IMR-90 (cell line): ENCODE measurements around the gene CMBL.

ENCODE experiments used
- BHLHE40 ChIP-seq: fragments of 150-350 bp; IDR thresholded peaks from 2 replicates; pipeline ENCODE4 v1.6.1; 2016; ENCODE audit warnings: mild to moderate bottlenecking, low read depth, low read length
- CEBPB ChIP-seq: IDR thresholded peaks from 2 replicates; pipeline ENCODE4 v1.6.1; 2012; ENCODE audit warnings: low read depth, low read length, improper control_type of control experiment
- CHD1 ChIP-seq: IDR thresholded peaks from 2 replicates; pipeline ENCODE4 v1.6.1; 2012; ENCODE audit warnings: low read depth, low read length, improper control_type of control experiment
- CTCF ChIP-seq: conservative IDR thresholded peaks from 2 replicates; pipeline ENCODE4 v1.5.1; 2012; ENCODE audit warnings: mild to moderate bottlenecking, low read depth, low read length, improper control_type of control experiment
- ELK1 ChIP-seq: fragments of 150-350 bp; IDR thresholded peaks from 2 replicates; pipeline ENCODE4 v1.6.1; 2016; ENCODE audit warnings: low read depth, mild to moderate bottlenecking, low read length, moderate library complexity, borderline replicate concordance
- MAZ ChIP-seq: IDR thresholded peaks from 2 replicates; pipeline ENCODE4 v1.6.1; 2012; ENCODE audit warnings: low read depth, mild to moderate bottlenecking, low read length, improper control_type of control experiment, moderate library complexity, borderline replicate concordance
- MXI1 ChIP-seq: IDR thresholded peaks from 2 replicates; pipeline ENCODE4 v1.6.1; 2012; ENCODE audit warnings: low read depth, mild to moderate bottlenecking, low read length, moderate library complexity, borderline replicate concordance
- NFE2L2 ChIP-seq: fragments of 150-350 bp; IDR thresholded peaks from 2 replicates; pipeline ENCODE4 v1.6.1; 2016; ENCODE audit warnings: low read depth, mild to moderate bottlenecking, low read length
- POLR2A ChIP-seq: IDR thresholded peaks from 2 replicates; pipeline ENCODE4 v1.6.1; 2012; ENCODE audit warnings: mild to moderate bottlenecking, low read depth, low read length
- RAD21 ChIP-seq: IDR thresholded peaks from 2 replicates; pipeline ENCODE4 v1.6.1; 2012; ENCODE audit warnings: low read length, improper control_type of control experiment
- RFX5 ChIP-seq: IDR thresholded peaks from 2 replicates; pipeline ENCODE4 v1.8.0; 2012; ENCODE audit warnings: low read depth, mild to moderate bottlenecking, low read length, moderate library complexity
- SMC3 ChIP-seq: fragments of 150-350 bp; IDR thresholded peaks from 2 replicates; pipeline ENCODE4 v1.6.1; 2016; ENCODE audit warnings: low read depth, mild to moderate bottlenecking, antibody characterized with exemption, low read length, moderate library complexity

- TF ChIP-seq CTCF, result no peak
- TF ChIP-seq POLR2A, result no peak
- TF ChIP-seq RAD21, result no peak
- no peak for TF ChIP-seq RFX5
- TF ChIP-seq BHLHE40, result no peak
- no peak for TF ChIP-seq CEBPB
- no peak for TF ChIP-seq MXI1
- TF ChIP-seq SMC3, result no peak
- no peak for TF ChIP-seq CHD1
- no peak for TF ChIP-seq ELK1
- TF ChIP-seq NFE2L2, result no peak
- no peak for TF ChIP-seq MAZ
These were observed 35.8 kb upstream of the CMBL start for GRCh38 chr5:10343486-10343885.
